IMR-90 (cell line): Measurements from ENCODE around the gene SLC39A11. TPM values are rescaled to one million over a fixed set of nuclear protein-coding genes. Genes with fewer than 3 reads are reported as not detected.

Experiments
- ATAC-seq: fragments of 200-7000 bp; cut with Tn5 transposase; 2 replicates; pipeline ENCODE4 v1.9.1; 2020; ENCODE audit warnings: low read depth, mild to moderate bottlenecking, moderate library complexity
- BruUV-seq: library from RNA; stranded (reverse); fragments of 400-500 nt; replicated peaks from 2 replicates; lab custom pipeline; 2021; lab: Mats Ljungman, UMichigan
- CTCF ChIA-PET: fragments of 300-600 bp; formaldehyde crosslinking; extraction: SDS; loops from one replicate; lab custom pipeline; 2021; ENCODE audit warnings: antibody characterized with exemption; lab: Yijun Ruan, JAX
- POLR2A ChIA-PET: fragments of 300-600 bp; sonication (Branson Sonifier 250); formaldehyde crosslinking; loops from one replicate; lab custom pipeline; 2022; ENCODE audit warnings: antibody characterized with exemption; ENCODE audit not compliant: unreplicated experiment; lab: Charles Lee
- DNase-seq: peaks from one replicate; pipeline ENCODE4 v3.0.0; 2013
- H2AFZ ChIP-seq: replicated peaks from 2 replicates; pipeline ENCODE3; 2013; ENCODE audit warnings: low read length, mild to moderate bottlenecking; ENCODE audit not compliant: poor library complexity
- H2AK5ac ChIP-seq: 2 replicates; pipeline ENCODE4 v1.6.1; 2013; ENCODE audit warnings: low read depth, low read length, inconsistent platforms
- H2AK9ac ChIP-seq: replicated peaks from 2 replicates; pipeline ENCODE3; 2013; ENCODE audit warnings: mild to moderate bottlenecking, low read depth, low read length, moderate library complexity; ENCODE audit not compliant: poor library complexity
- H2BK120ac ChIP-seq: 2 replicates; pipeline ENCODE4 v1.6.1; 2013; ENCODE audit warnings: low read depth, low read length, inconsistent platforms
- H2BK15ac ChIP-seq: 3 replicates; pipeline ENCODE4 v1.6.1; 2013; ENCODE audit warnings: low read depth, low read length, inconsistent platforms
- H2BK20ac ChIP-seq: 2 replicates; pipeline ENCODE4 v1.6.1; 2013; ENCODE audit warnings: low read depth, mild to moderate bottlenecking, inconsistent platforms, low read length, moderate library complexity
- H2BK5ac ChIP-seq: 2 replicates; pipeline ENCODE4 v1.6.1; 2013; ENCODE audit warnings: mild to moderate bottlenecking, low read depth, low read length, inconsistent platforms; ENCODE audit not compliant: poor library complexity, severe bottlenecking
- H3K14ac ChIP-seq: replicated peaks from 2 replicates; pipeline ENCODE4 v1.6.1; 2013; ENCODE audit warnings: low read depth, low read length, inconsistent platforms
- H3K18ac ChIP-seq: 2 replicates; pipeline ENCODE4 v1.6.1; 2013; ENCODE audit warnings: low read depth, low read length, control low read depth
- H3K23ac ChIP-seq: 2 replicates; pipeline ENCODE4 v1.6.1; 2013; ENCODE audit warnings: low read depth, low read length, inconsistent platforms
- H3K27ac ChIP-seq: 2 replicates; pipeline ENCODE4 v1.5.1; 2013; ENCODE audit warnings: mild to moderate bottlenecking, control low read depth, low read length; ENCODE audit not compliant: insufficient read depth
- H3K27me3 ChIP-seq: 2 replicates; pipeline ENCODE4 v1.6.1; 2013; ENCODE audit warnings: low read length; ENCODE audit not compliant: control insufficient read depth, insufficient read depth
- H3K36me3 ChIP-seq: 2 replicates; pipeline ENCODE4 v1.6.1; 2013; ENCODE audit warnings: low read length, mixed read lengths; ENCODE audit not compliant: control insufficient read depth, insufficient read depth
- H3K4ac ChIP-seq: 2 replicates; pipeline ENCODE4 v1.6.1; 2013; ENCODE audit warnings: low read depth, low read length, inconsistent platforms
- H3K4me1 ChIP-seq: 2 replicates; pipeline ENCODE4 v1.6.1; 2013; ENCODE audit warnings: low read length, mixed read lengths; ENCODE audit not compliant: control insufficient read depth, insufficient read depth
- H3K4me2 ChIP-seq: 2 replicates; pipeline ENCODE4 v1.6.1; 2013; ENCODE audit warnings: low read depth, mild to moderate bottlenecking, control low read depth, low read length, moderate library complexity
- H3K4me3 ChIP-seq: 2 replicates; pipeline ENCODE4 v1.5.1; 2013; ENCODE audit warnings: low read depth, mild to moderate bottlenecking, control low read depth, low read length, moderate library complexity; ENCODE audit not compliant: insufficient read depth
- H3K56ac ChIP-seq: 2 replicates; pipeline ENCODE4 v1.6.1; 2013; ENCODE audit warnings: low read length, inconsistent platforms; ENCODE audit not compliant: insufficient read depth; ENCODE audit errors: extremely low read depth
- H3K79me1 ChIP-seq, 2 experiments: 2 replicates each; pipeline ENCODE4 v1.6.1; 2013; ENCODE audit warnings: low read length in 2 of 2, inconsistent platforms in 1 of 2, low read depth in 1 of 2
- H3K9ac ChIP-seq: 2 replicates; pipeline ENCODE4 v1.6.1; 2013; ENCODE audit warnings: low read depth, low read length, control low read depth
- H3K9me1 ChIP-seq: 2 replicates; pipeline ENCODE4 v1.6.1; 2013; ENCODE audit warnings: low read length, inconsistent platforms; ENCODE audit not compliant: insufficient read depth
- H3K9me3 ChIP-seq: 2 replicates; pipeline ENCODE4 v1.6.1; 2013; ENCODE audit warnings: low read length; ENCODE audit not compliant: control insufficient read depth, insufficient read depth
- H4K20me1 ChIP-seq: 2 replicates; pipeline ENCODE4 v1.6.1; 2013; ENCODE audit warnings: low read length, inconsistent platforms; ENCODE audit not compliant: insufficient read depth
- H4K5ac ChIP-seq: 2 replicates; pipeline ENCODE4 v1.6.1; 2013; ENCODE audit warnings: mild to moderate bottlenecking, low read depth, low read length, control low read depth
- H4K8ac ChIP-seq, 2 experiments: 2 replicates each; pipeline ENCODE4 v1.6.1; 2013; ENCODE audit warnings: low read depth in 2 of 2, low read length in 2 of 2, control low read depth in 1 of 2, inconsistent platforms in 1 of 2
- H4K91ac ChIP-seq: 2 replicates; pipeline ENCODE4 v1.6.1; 2013; ENCODE audit warnings: low read depth, low read length, inconsistent platforms; ENCODE audit not compliant: insufficient read depth
- BHLHE40 ChIP-seq: fragments of 150-350 bp; IDR thresholded peaks from 2 replicates; pipeline ENCODE4 v1.6.1; 2016; ENCODE audit warnings: mild to moderate bottlenecking, low read depth, low read length
- CEBPB ChIP-seq: IDR thresholded peaks from 2 replicates; pipeline ENCODE4 v1.6.1; 2012; ENCODE audit warnings: low read depth, low read length, improper control_type of control experiment
- CHD1 ChIP-seq: IDR thresholded peaks from 2 replicates; pipeline ENCODE4 v1.6.1; 2012; ENCODE audit warnings: low read depth, low read length, improper control_type of control experiment
- CTCF ChIP-seq: conservative IDR thresholded peaks from 2 replicates; pipeline ENCODE4 v1.5.1; 2012; ENCODE audit warnings: mild to moderate bottlenecking, low read depth, low read length, improper control_type of control experiment
- ELK1 ChIP-seq: fragments of 150-350 bp; IDR thresholded peaks from 2 replicates; pipeline ENCODE4 v1.6.1; 2016; ENCODE audit warnings: low read depth, mild to moderate bottlenecking, low read length, moderate library complexity, borderline replicate concordance
- FOS ChIP-seq: fragments of 150-350 bp; IDR thresholded peaks from 2 replicates; pipeline ENCODE4 v1.6.1; 2016; ENCODE audit warnings: low read depth, low read length
- MAFK ChIP-seq: IDR thresholded peaks from 2 replicates; pipeline ENCODE4 v1.6.1; 2012; ENCODE audit warnings: low read depth, low read length, improper control_type of control experiment
- MAZ ChIP-seq: IDR thresholded peaks from 2 replicates; pipeline ENCODE4 v1.6.1; 2012; ENCODE audit warnings: low read depth, mild to moderate bottlenecking, low read length, improper control_type of control experiment, moderate library complexity, borderline replicate concordance
- MXI1 ChIP-seq: IDR thresholded peaks from 2 replicates; pipeline ENCODE4 v1.6.1; 2012; ENCODE audit warnings: low read depth, mild to moderate bottlenecking, low read length, moderate library complexity, borderline replicate concordance
- NFE2L2 ChIP-seq: fragments of 150-350 bp; IDR thresholded peaks from 2 replicates; pipeline ENCODE4 v1.6.1; 2016; ENCODE audit warnings: low read depth, mild to moderate bottlenecking, low read length
- POLR2A ChIP-seq: IDR thresholded peaks from 2 replicates; pipeline ENCODE4 v1.6.1; 2012; ENCODE audit warnings: mild to moderate bottlenecking, low read depth, low read length
- RAD21 ChIP-seq: IDR thresholded peaks from 2 replicates; pipeline ENCODE4 v1.6.1; 2012; ENCODE audit warnings: low read length, improper control_type of control experiment
- RCOR1 ChIP-seq: IDR thresholded peaks from 2 replicates; pipeline ENCODE4 v1.6.1; 2012; ENCODE audit warnings: mild to moderate bottlenecking, low read length, improper control_type of control experiment; ENCODE audit not compliant: insufficient replicate concordance
- RFX5 ChIP-seq: IDR thresholded peaks from 2 replicates; pipeline ENCODE4 v1.8.0; 2012; ENCODE audit warnings: low read depth, mild to moderate bottlenecking, low read length, moderate library complexity
- SMC3 ChIP-seq: fragments of 150-350 bp; IDR thresholded peaks from 2 replicates; pipeline ENCODE4 v1.6.1; 2016; ENCODE audit warnings: low read depth, mild to moderate bottlenecking, antibody characterized with exemption, low read length, moderate library complexity
- WGBS, 2 experiments: methylation state at CpG; one replicate each; pipeline versions ENCODE4 v1.1.5 to v1.1.7; 2013; ENCODE audit warnings: missing lambda C conversion rate in 2 of 2; ENCODE audit not compliant: insufficient read length in 1 of 2; ENCODE audit errors: extremely low coverage in 2 of 2; 5-methylcytosine and 5-hydroxymethylcytosine counted together
- dilution Hi-C: fragments of 300-500 bp; cut with HindIII; formaldehyde crosslinking; loops from one replicate; pipeline ENCODE4 v1.14.3; 2018; ENCODE audit warnings: low sequenced_read_pairs; ENCODE audit not compliant: unreplicated experiment
- in situ Hi-C: fragments of 300-500 bp; cut with MboI; formaldehyde crosslinking; loops from 3 replicates; pipeline ENCODE4 v1.14.3; 2019; ENCODE audit warnings: low sequenced_read_pairs, inconsistent platforms, mixed read lengths
- intact Hi-C: fragments of 100-400 bp; cut with micrococcal nuclease; formaldehyde crosslinking; loops from 2 replicates; pipeline ENCODE4 v1.10.0; 2022
- polyA plus RNA-seq, 3 experiments: library from polyadenylated mRNA; depleted of rRNA; stranded (reverse); fragments of >200 nt; gene quantifications; 2 replicates each; pipeline ENCODE4 v1.2.3, GENCODE V29; 2012; ENCODE audit warnings: low replicate concordance in 1 of 3
- total RNA-seq: library from RNA; depleted of rRNA; stranded (reverse); fragments of >200 nt; gene quantifications from 2 replicates; pipeline ENCODE4 v1.2.3, GENCODE V29; 2012

SLC39A11 gene
- total and polyA plus RNA-seq, 2 of the 4 experiments (the other 2 are of a cell fraction), result 8.8 to 14.3 TPM

- Histone ChIP-seq H3K9ac (no peak overlapping the region), H3K27me3 (no peaks in the 10 kb centered on the region), H3K56ac (no peak overlapping the region), H3K4me1 (0 out of 2 replicates have a peak, but pooled peaks cover 2% of the 10 kb centered on the region), H4K20me1 (no peaks in the 10 kb centered on the region), H3K14ac (no peak overlapping the region), H3K4me3 (no peak overlapping the region), H4K5ac (no peak overlapping the region), H2AFZ (peak overlapping the region; percentile 19), H3K9me3 (peaks cover 11% of the 10 kb centered on the region), H2BK20ac (no peak overlapping the region), H4K91ac (no peak overlapping the region), H3K4me2 (no peak overlapping the region), H3K4ac (peak overlapping the region; percentile 6; the same call in 1 of the 2 replicates), H3K23ac (no peak overlapping the region), H2AK9ac (no peak overlapping the region), H3K9me1 (peaks cover 5% of the 10 kb centered on the region; the same call in 1 of the 2 replicates), H3K36me3 (no peaks in the 10 kb centered on the region; the same call in 1 of the 2 replicates), H2AK5ac (peak overlapping the region; percentile 10; the same call in 1 of the 2 replicates), H2BK5ac (no peak overlapping the region), H2BK120ac (no peak overlapping the region), H2BK15ac (no peak overlapping the region), H3K79me1 (no peaks in the 10 kb centered on the region), H3K27ac (no peak overlapping the region), H3K18ac (no peak overlapping the region), H4K8ac (no peak overlapping the region)
- DNase-seq, result no peak
- ATAC-seq, result no peak
- POLR2A ChIA-PET, result no interaction called here
- BruUV-seq, result no TSS peak
- in situ Hi-C loops (loop anchor here (10.0 kb wide), 1 partner anchor 137 kb away; no protein-coding TSS in a partner anchor), dilution Hi-C loops (no loop called here), intact Hi-C loops (no loop called here)
- WGBS, 2 experiments, result no CpG with 5 or more reads among the region's 3 CpGs
- CTCF ChIA-PET, result no interaction called here
- TF ChIP-seq NFE2L2 (no peak), RCOR1 (no peak), MXI1 (no peak), POLR2A (no peak), CHD1 (no peak), MAFK (no peak), BHLHE40 (no peak), ELK1 (no peak), RAD21 (no peak), CTCF (no peak), FOS (no peak), MAZ (no peak), RFX5 (no peak), SMC3 (no peak), CEBPB (no peak)
Measured at GRCh38 chr17:72711521-72712310, 380.8 kb downstream of the SLC39A11 start.
